HepG2 (cell line): ENCODE measurements around the gene CEBPB. TPM values are rescaled to one million over a fixed set of nuclear protein-coding genes. Genes with fewer than 3 reads are reported as not detected.
A peak's percentile ranks its signal among the peaks of the same experiment; 100 is the strongest.

Experiments used
- ATF6 ChIP-seq: sonication (generic); formaldehyde crosslinking; conservative IDR thresholded peaks from 2 replicates; pipeline ENCODE4 v1.4.0; 2020; ENCODE audit warnings: missing genetic modification reagents
- E2F1 ChIP-seq: sonication (generic); formaldehyde crosslinking; IDR thresholded peaks from 2 replicates; pipeline ENCODE4 v1.5.0; 2020; ENCODE audit warnings: missing genetic modification reagents
- ERF ChIP-seq: IDR thresholded peaks from 2 replicates; pipeline ENCODE4 v1.6.1; 2018; ENCODE audit warnings: missing biosample characterization, missing genetic modification reagents
- FUBP1 ChIP-seq: sonication (generic); formaldehyde crosslinking; IDR thresholded peaks from 2 replicates; pipeline ENCODE4 v1.5.1; 2020; ENCODE audit warnings: missing genetic modification reagents, mild to moderate bottlenecking, borderline replicate concordance
- HOMEZ ChIP-seq: IDR thresholded peaks from 2 replicates; pipeline ENCODE4 v1.6.1; 2016; ENCODE audit warnings: low read depth
- MYNN ChIP-seq: sonication (generic); formaldehyde crosslinking; IDR thresholded peaks from 2 replicates; pipeline ENCODE4 v1.4.0; 2020; ENCODE audit warnings: mild to moderate bottlenecking, low read depth, missing genetic modification reagents
- PHF5A ChIP-seq: IDR thresholded peaks from one replicate; pipeline ENCODE4 v1.6.1; 2018; ENCODE audit warnings: low read depth, missing genetic modification reagents; ENCODE audit not compliant: unreplicated experiment
- REXO4 ChIP-seq: sonication (generic); formaldehyde crosslinking; IDR thresholded peaks from 2 replicates; pipeline ENCODE4 v1.8.0; 2022; ENCODE audit warnings: missing genetic modification reagents, mild to moderate bottlenecking, borderline replicate concordance
- SCMH1 ChIP-seq: sonication (generic); formaldehyde crosslinking; IDR thresholded peaks from 2 replicates; pipeline ENCODE4 v1.9.0; 2021; ENCODE audit warnings: missing genetic modification reagents, mild to moderate bottlenecking, borderline replicate concordance
- SIN3A ChIP-seq: IDR thresholded peaks from 2 replicates; pipeline ENCODE4 v1.6.1; 2011; ENCODE audit warnings: low read depth, mild to moderate bottlenecking, control low read depth, low read length, borderline replicate concordance
- TFE3 ChIP-seq: IDR thresholded peaks from 2 replicates; pipeline ENCODE4 v1.6.1; 2016
- ZNF512B ChIP-seq: sonication (generic); formaldehyde crosslinking; IDR thresholded peaks from 2 replicates; pipeline ENCODE4 v1.5.1; 2020; ENCODE audit warnings: missing genetic modification reagents, mild to moderate bottlenecking, borderline replicate concordance
- ZNF530 ChIP-seq: sonication (generic); formaldehyde crosslinking; IDR thresholded peaks from 2 replicates; pipeline ENCODE4 v1.5.0; 2020; ENCODE audit warnings: low read depth, mild to moderate bottlenecking, missing genetic modification reagents
- ZNF552 ChIP-seq: sonication (generic); formaldehyde crosslinking; IDR thresholded peaks from 2 replicates; pipeline ENCODE4 v1.9.0; 2022; ENCODE audit warnings: missing genetic modification reagents, mild to moderate bottlenecking, borderline replicate concordance
- ZNF713 ChIP-seq: sonication (generic); formaldehyde crosslinking; IDR thresholded peaks from 2 replicates; pipeline ENCODE4 v1.4.0; 2020; ENCODE audit warnings: mild to moderate bottlenecking, missing genetic modification reagents
- ZNF75D ChIP-seq: sonication (generic); formaldehyde crosslinking; IDR thresholded peaks from 2 replicates; pipeline ENCODE4 v1.8.1; 2023; ENCODE audit warnings: missing genetic modification reagents, mild to moderate bottlenecking, borderline replicate concordance
- polyA plus RNA-seq, 8 experiments: library from polyadenylated mRNA; depleted of rRNA in 3 of 8; stranded (reverse) in 7 of 8; unstranded in 1 of 8; fragments of >200 nt; fragmentation: Illumina TruSeq in 4 of 8; extraction: Trizol in 4 of 8; gene quantifications; 2 replicates each; pipeline versions ENCODE4 v1.2.1 to v1.2.3, GENCODE V29; 2011 to 2016; ENCODE audit warnings: low read depth in 4 of 8, missing spikeins in 1 of 8, mixed read lengths in 1 of 8; ENCODE audit not compliant: insufficient read depth in 1 of 8
- total RNA-seq, 5 experiments: library from RNA; depleted of rRNA; stranded (reverse); fragments of >200 nt; fragmentation: Illumina TruSeq; extraction: Trizol; gene quantifications; 2 replicates each; pipeline ENCODE4 v1.2.3, GENCODE V29; 2016; ENCODE audit warnings: low read depth in 1 of 5

CEBPB gene
- total and polyA plus RNA-seq, 2 of the 13 experiments (the other 11 are each of a cell fraction or from before 2014, with no cell fraction given): 18.5 to 28.2 TPM

- TF ChIP-seq ATF6: no peak; the same call in 1 of the 2 replicates
- TF ChIP-seq REXO4 (CRISPR knock-in tag): no peak
- no peak for TF ChIP-seq ZNF530
- TF ChIP-seq SCMH1 (CRISPR knock-in tag): no peak
- TF ChIP-seq TFE3 (CRISPR knock-in tag): peak; percentile 62
- no peak for TF ChIP-seq ZNF75D (CRISPR knock-in tag)
- TF ChIP-seq SIN3A: peak; percentile 82
- peak; percentile 61; the same call in 1 of the 2 replicates for TF ChIP-seq MYNN (CRISPR knock-in tag)
- TF ChIP-seq HOMEZ (CRISPR knock-in tag): peak; percentile 45; the same call in 1 of the 2 replicates
- no peak; the same call in 1 of the 2 replicates for TF ChIP-seq ZNF512B
- TF ChIP-seq ERF (CRISPR knock-in tag): peak; percentile 99; the same call in 1 of the 2 replicates
- TF ChIP-seq FUBP1: 0 out of 2 replicates have a peak, but pooled peaks have one; percentile 28
- TF ChIP-seq PHF5A (CRISPR knock-in tag): peak; percentile 59
- 0 out of 2 replicates have a peak, but pooled peaks have one; percentile 37 for TF ChIP-seq ZNF713 (CRISPR knock-in tag)
- no peak; the same call in 1 of the 2 replicates for TF ChIP-seq E2F1 (CRISPR knock-in tag)
- TF ChIP-seq ZNF552: peak; percentile 70; the same call in 1 of the 2 replicates
Measured at GRCh38 chr20:50172347-50173013, 18.1 kb upstream of the CEBPB start (continued).
